ENCODE data around the gene TFDP2. TPM values are rescaled to one million over a fixed set of nuclear protein-coding genes. Genes with fewer than 3 reads are reported as not detected.

Gene TFDP2
- total RNA-seq, 1 donor from 2014 or later, result 173 TPM

- Histone ChIP-seq H2AFZ (replicated peaks) (no peak overlapping the region), H4K20me1 (ENCODE audit: low read depth) (no peaks in the 10 kb centered on the region), H3K79me2 (ENCODE audit: low read depth) (no peaks in the 10 kb centered on the region), H3K27ac (no peak overlapping the region), H3K27me3 (no peaks in the 10 kb centered on the region), H3K9ac (no peak overlapping the region), H3K4me3 (no peak overlapping the region), H3F3A (ENCODE audit: low read depth) (peaks cover 7% of the 10 kb centered on the region), H3K36me3 (peaks cover 5% of the 10 kb centered on the region), H3K4me1 (peaks cover 8% of the 10 kb centered on the region), H3K9me3 (ENCODE audit: low read depth) (no peaks in the 10 kb centered on the region), H3K4me2 (no peak overlapping the region)
- H3K27ac Mint-ChIP-seq, result no peak overlapping the region
- no peaks in the 10 kb centered on the region for H3K4me1 Mint-ChIP-seq
- no peak overlapping the region for H3K4me3 Mint-ChIP-seq
- H3K27me3 Mint-ChIP-seq (ENCODE audit: insufficient read depth, low read depth), result no peaks in the 10 kb centered on the region
- TF ChIP-seq CTCF (IDR thresholded peaks at IDR 0.05), result no peak
- no peak for TF ChIP-seq EZH2phosphoT487 (IDR thresholded peaks at IDR 0.05)
- no peak for TF ChIP-seq EZH2 (IDR thresholded peaks at IDR 0.05)
- no peaks in the 10 kb centered on the region for H3K9me3 Mint-ChIP-seq
- no peak for DNase-seq (ENCODE audit: low spot score)
- peaks cover 8% of the 10 kb centered on the region for H3K36me3 Mint-ChIP-seq
These were observed 15.8 kb upstream of the TFDP2 start for GRCh38 chr3:142165194-142165593.

- DNase-seq (ENCODE audit: low spot score), result no peak
- Histone ChIP-seq H2AFZ (replicated peaks) (no peak overlapping the region), H3F3A (ENCODE audit: low read depth) (no peaks in the 10 kb centered on the region), H3K27me3 (no peaks in the 10 kb centered on the region), H3K9me3 (ENCODE audit: low read depth) (no peaks in the 10 kb centered on the region), H3K27ac (no peak overlapping the region), H3K4me1 (no peaks in the 10 kb centered on the region), H3K4me3 (no peak overlapping the region), H3K36me3 (no peaks in the 10 kb centered on the region), H3K4me2 (no peak overlapping the region), H3K79me2 (ENCODE audit: low read depth) (no peaks in the 10 kb centered on the region), H4K20me1 (ENCODE audit: low read depth) (no peaks in the 10 kb centered on the region), H3K9ac (no peak overlapping the region)
- no peak for TF ChIP-seq EZH2phosphoT487 (IDR thresholded peaks at IDR 0.05)
- TF ChIP-seq EZH2 (IDR thresholded peaks at IDR 0.05), result no peak
- no peak for TF ChIP-seq CTCF (IDR thresholded peaks at IDR 0.05)
- Mint-ChIP-seq H3K4me3 (no peak overlapping the region), H3K27ac (no peak overlapping the region), H3K27me3 (ENCODE audit: insufficient read depth, low read depth) (no peaks in the 10 kb centered on the region), H3K36me3 (no peaks in the 10 kb centered on the region), H3K4me1 (no peaks in the 10 kb centered on the region), H3K9me3 (no peaks in the 10 kb centered on the region)
These were observed 9.9 kb upstream of the TFDP2 start for GRCh38 chr3:142159083-142159740.

- Histone ChIP-seq H3K9ac (no peak overlapping the region), H3K27me3 (peaks cover 7% of the 10 kb centered on the region), H3K4me3 (no peak overlapping the region), H3K79me2 (ENCODE audit: low read depth) (no peaks in the 10 kb centered on the region), H3K4me2 (no peak overlapping the region), H4K20me1 (ENCODE audit: low read depth) (no peaks in the 10 kb centered on the region), H3K9me3 (ENCODE audit: low read depth) (no peaks in the 10 kb centered on the region), H2AFZ (replicated peaks) (no peak overlapping the region), H3K4me1 (peaks cover 3% of the 10 kb centered on the region), H3K27ac (no peak overlapping the region), H3K36me3 (no peaks in the 10 kb centered on the region), H3F3A (ENCODE audit: low read depth) (peaks cover under 1% of the 10 kb centered on the region)
- Mint-ChIP-seq H3K4me1 (no peaks in the 10 kb centered on the region), H3K36me3 (no peaks in the 10 kb centered on the region), H3K9me3 (no peaks in the 10 kb centered on the region), H3K27ac (no peak overlapping the region), H3K27me3 (ENCODE audit: insufficient read depth, low read depth) (peaks cover 2% of the 10 kb centered on the region), H3K4me3 (no peak overlapping the region)
- no peak for TF ChIP-seq EZH2 (IDR thresholded peaks at IDR 0.05)
- TF ChIP-seq EZH2phosphoT487 (IDR thresholded peaks at IDR 0.05), result no peak
- no peak for TF ChIP-seq CTCF (IDR thresholded peaks at IDR 0.05)
- no peak for DNase-seq (ENCODE audit: low spot score)
These were observed 4.8 kb upstream of the TFDP2 start for GRCh38 chr3:142154186-142154585.
